CD4-positive, CD25-positive, alpha-beta regulatory T cell (primary cell): ENCODE measurements around the gene SORCS2. TPM values are rescaled to one million over a fixed set of nuclear protein-coding genes. Genes with fewer than 3 reads are reported as not detected.

ENCODE experiments used
- ATAC-seq, 2 donors: fragments of 150-1000 bp; cut with Tn5 transposase; one replicate each; pipeline ENCODE4 v1.10.0; 2021; ENCODE audit warnings: low read depth in 2 of 2, moderate number of reproducible peaks in 2 of 2, moderate library complexity in 1 of 2
- DNase-seq, 3 donors: peaks; one replicate each; pipeline versions ENCODE4 v3.0.0 to v3.0.0-alpha.2; 2012 to 2022; ENCODE audit warnings: mixed read lengths in 1 of 3
- H3K27ac ChIP-seq: one replicate; pipeline ENCODE4 v1.7.0; 2013; ENCODE audit warnings: mild to moderate bottlenecking, low read length; ENCODE audit not compliant: insufficient read depth, poor library complexity, severe bottlenecking
- H3K27me3 ChIP-seq: one replicate; pipeline ENCODE4 v1.7.0; 2013; ENCODE audit warnings: low read length; ENCODE audit not compliant: control insufficient read depth, insufficient read depth
- H3K36me3 ChIP-seq: one replicate; pipeline ENCODE4 v1.7.0; 2013; ENCODE audit warnings: mild to moderate bottlenecking, low read length, moderate library complexity; ENCODE audit not compliant: control insufficient read depth, insufficient read depth
- H3K4me1 ChIP-seq: 2 replicates; pipeline ENCODE4 v1.7.0; 2013; ENCODE audit warnings: mild to moderate bottlenecking, low read length; ENCODE audit not compliant: insufficient read depth, control insufficient read depth, poor library complexity, severe bottlenecking
- H3K4me3 ChIP-seq: one replicate; pipeline ENCODE4 v1.7.0; 2013; ENCODE audit warnings: low read depth, mild to moderate bottlenecking, low read length, moderate library complexity
- H3K9me3 ChIP-seq, 2 experiments: 1 replicate in 1 of 2; 2 replicates in 1 of 2; pipeline ENCODE4 v1.7.0; 2013; ENCODE audit warnings: low read length in 2 of 2, mild to moderate bottlenecking in 1 of 2, moderate library complexity in 1 of 2; ENCODE audit not compliant: control insufficient read depth in 2 of 2
- H3K27ac Mint-ChIP-seq, 3 donors: one replicate each; pipeline ENCODE4 v1.8.0; 2020 to 2022; ENCODE audit warnings: mild to moderate bottlenecking in 3 of 3, mixed read lengths in 3 of 3, moderate library complexity in 2 of 3
- H3K27me3 Mint-ChIP-seq: one replicate; pipeline ENCODE4 v1.8.0; 2022; ENCODE audit warnings: mild to moderate bottlenecking, mixed read lengths
- H3K36me3 Mint-ChIP-seq: one replicate; pipeline ENCODE4 v1.8.0; 2020; ENCODE audit warnings: mixed read lengths
- H3K4me1 Mint-ChIP-seq, 4 donors: one replicate each; pipeline ENCODE4 v1.8.0; 2020 to 2022; ENCODE audit warnings: mixed read lengths in 4 of 4, mild to moderate bottlenecking in 1 of 4
- H3K4me3 Mint-ChIP-seq, 4 donors: one replicate each; pipeline ENCODE4 v1.8.0; 2020 to 2022; ENCODE audit warnings: mild to moderate bottlenecking in 4 of 4, mixed read lengths in 4 of 4, moderate library complexity in 3 of 4
- H3K9me3 Mint-ChIP-seq, 7 donors: one replicate each; pipeline ENCODE4 v1.8.0; 2020 to 2022; ENCODE audit warnings: mixed read lengths in 7 of 7, mild to moderate bottlenecking in 3 of 7, moderate library complexity in 2 of 7
- polyA plus RNA-seq, 4 donors: library from polyadenylated mRNA; unstranded; fragments of 300-500 nt; fragmentation: Illumina TruSeq; gene quantifications; one replicate each; pipeline ENCODE4 v1.2.3, GENCODE V29; 2021
- total RNA-seq: library from RNA; stranded (reverse); gene quantifications from one replicate; pipeline ENCODE4 v1.2.3, GENCODE V29; 2022

SORCS2 gene
- total and polyA plus RNA-seq, 5 donors from 2014 or later, result not detected

DNA sequence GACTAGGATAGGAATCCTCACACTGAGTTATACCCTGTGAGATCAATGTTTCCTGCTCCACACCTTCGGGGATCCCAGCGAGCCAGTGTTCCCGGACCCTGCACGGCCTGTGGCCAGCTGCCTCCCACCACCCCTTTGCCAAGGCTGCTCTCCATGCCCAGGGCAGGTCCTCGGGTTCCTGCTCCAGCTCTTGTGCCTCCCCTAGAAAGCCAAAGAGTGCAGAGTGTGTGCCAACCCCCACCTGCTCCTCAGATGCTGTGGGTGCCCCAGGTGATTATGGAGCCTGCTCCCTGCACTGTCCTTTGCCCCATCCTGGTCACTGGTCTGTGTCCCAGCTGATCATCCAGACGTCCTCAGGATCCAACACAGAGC lies 500.9 kb downstream of the SORCS2 start:
- H3K4me3 Mint-ChIP-seq, result no peak overlapping the region
- no peak overlapping the region for H3K27ac Mint-ChIP-seq
- H3K36me3 Mint-ChIP-seq, result no peaks in the 10 kb centered on the region
- ATAC-seq (no peak), DNase-seq (no peak)
- Histone ChIP-seq H3K27me3 (no peaks in the 10 kb centered on the region), H3K36me3 (no peaks in the 10 kb centered on the region), H3K27ac (no peak overlapping the region), H3K9me3 (no peaks in the 10 kb centered on the region), H3K4me3 (no peak overlapping the region), H3K4me1 (no peaks in the 10 kb centered on the region)
- H3K27me3 Mint-ChIP-seq, result no peaks in the 10 kb centered on the region
- H3K9me3 Mint-ChIP-seq, result peaks cover 0 to 2% (median 0%) of the 10 kb centered on the region in 7 donors
- no peaks in the 10 kb centered on the region for H3K4me1 Mint-ChIP-seq

DNA sequence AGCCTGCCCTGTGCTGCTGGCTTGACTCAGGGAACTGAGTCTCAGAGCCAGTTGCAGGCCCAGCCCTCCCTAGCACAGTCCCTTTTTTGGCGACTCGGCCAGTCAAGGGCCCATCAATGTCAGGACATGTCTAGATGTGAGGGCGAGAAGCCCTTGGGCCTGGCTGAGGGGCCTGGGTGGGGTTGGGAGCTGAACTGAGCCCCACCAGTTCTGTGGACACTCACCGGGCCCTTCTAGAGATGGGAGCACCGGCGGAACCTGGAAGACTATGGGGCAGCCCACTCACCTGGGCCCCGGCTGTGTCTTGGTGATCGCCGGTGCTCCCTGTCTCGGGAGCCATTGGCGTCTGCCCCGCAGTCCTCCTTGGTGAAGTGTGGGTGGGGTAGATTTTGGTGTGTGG lies 501.4 kb downstream of the SORCS2 start:
- H3K9me3 Mint-ChIP-seq, result peaks cover 0 to 2% (median 0%) of the 10 kb centered on the region in 7 donors
- H3K4me1 Mint-ChIP-seq, result no peaks in the 10 kb centered on the region
- Histone ChIP-seq H3K27me3 (no peaks in the 10 kb centered on the region), H3K4me3 (no peak overlapping the region), H3K27ac (no peak overlapping the region), H3K36me3 (no peaks in the 10 kb centered on the region), H3K9me3 (no peaks in the 10 kb centered on the region), H3K4me1 (no peaks in the 10 kb centered on the region)
- no peak overlapping the region for H3K4me3 Mint-ChIP-seq
- H3K36me3 Mint-ChIP-seq, result no peaks in the 10 kb centered on the region
- H3K27ac Mint-ChIP-seq, result no peak overlapping the region
- H3K27me3 Mint-ChIP-seq, result peaks cover 4% of the 10 kb centered on the region
- peak in 1 of 2 donors; percentile 36 for ATAC-seq
- no peak for DNase-seq

DNA sequence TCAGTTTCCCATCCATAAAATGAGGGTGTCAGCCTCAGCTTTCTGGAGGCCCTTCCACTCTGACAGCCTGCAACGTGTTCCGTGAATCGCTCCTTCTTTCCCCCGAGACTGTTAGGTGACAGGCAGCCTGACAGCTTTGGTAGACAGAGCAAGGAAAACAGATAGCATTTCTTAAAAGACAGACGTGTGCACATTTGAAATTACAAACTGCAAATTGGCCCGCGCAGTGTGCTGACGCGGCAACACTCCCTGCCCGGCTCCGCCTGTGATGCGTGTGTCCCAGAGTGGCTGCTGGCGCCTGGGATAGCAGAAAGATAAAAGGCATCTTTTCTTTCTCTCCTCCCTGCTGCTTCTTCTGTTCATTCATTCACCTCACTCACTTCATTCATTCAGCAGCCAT lies 502.0 kb downstream of the SORCS2 start:
- Mint-ChIP-seq H3K4me1 (no peaks in the 10 kb centered on the region), H3K27ac (no peak overlapping the region), H3K36me3 (no peaks in the 10 kb centered on the region), H3K4me3 (no peak overlapping the region), H3K9me3 (peaks cover 0 to 2% (median 0%) of the 10 kb centered on the region in 7 donors), H3K27me3 (peaks cover 4% of the 10 kb centered on the region)
- Histone ChIP-seq H3K9me3 (no peaks in the 10 kb centered on the region), H3K4me1 (no peaks in the 10 kb centered on the region), H3K4me3 (no peak overlapping the region), H3K27me3 (no peaks in the 10 kb centered on the region), H3K36me3 (no peaks in the 10 kb centered on the region), H3K27ac (no peak overlapping the region)
- DNase-seq, result no peak
- ATAC-seq, result no peak

DNA sequence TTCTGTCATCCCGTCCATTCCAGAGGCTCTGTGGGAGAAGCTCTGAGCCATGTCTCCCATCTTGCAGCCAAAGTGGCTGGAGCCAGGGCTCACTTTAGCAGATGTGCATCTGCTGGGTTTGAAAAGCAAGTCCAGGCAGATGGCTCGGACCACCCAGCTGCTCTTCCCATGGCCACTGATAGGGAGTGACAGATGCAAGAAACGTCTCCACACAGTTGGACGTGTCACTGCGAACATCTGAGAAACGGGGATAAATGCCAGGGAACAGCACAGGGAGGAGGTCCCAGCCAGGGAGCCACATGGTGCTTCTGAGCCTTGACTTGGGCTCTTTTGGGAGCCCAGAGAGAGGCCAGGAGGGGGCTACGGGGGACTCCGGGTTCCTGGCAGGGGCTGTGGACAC lies 505.0 kb downstream of the SORCS2 start:
- DNase-seq (no peak), ATAC-seq (no peak)
- Mint-ChIP-seq H3K9me3 (peaks cover 0 to 3% (median 0%) of the 10 kb centered on the region in 7 donors), H3K4me3 (no peak overlapping the region), H3K4me1 (no peaks in the 10 kb centered on the region), H3K36me3 (no peaks in the 10 kb centered on the region), H3K27me3 (peaks cover 4% of the 10 kb centered on the region), H3K27ac (no peak overlapping the region)
- Histone ChIP-seq H3K27ac (no peak overlapping the region), H3K4me3 (no peak overlapping the region), H3K36me3 (no peaks in the 10 kb centered on the region), H3K9me3 (no peaks in the 10 kb centered on the region), H3K27me3 (no peaks in the 10 kb centered on the region), H3K4me1 (no peaks in the 10 kb centered on the region)

DNA sequence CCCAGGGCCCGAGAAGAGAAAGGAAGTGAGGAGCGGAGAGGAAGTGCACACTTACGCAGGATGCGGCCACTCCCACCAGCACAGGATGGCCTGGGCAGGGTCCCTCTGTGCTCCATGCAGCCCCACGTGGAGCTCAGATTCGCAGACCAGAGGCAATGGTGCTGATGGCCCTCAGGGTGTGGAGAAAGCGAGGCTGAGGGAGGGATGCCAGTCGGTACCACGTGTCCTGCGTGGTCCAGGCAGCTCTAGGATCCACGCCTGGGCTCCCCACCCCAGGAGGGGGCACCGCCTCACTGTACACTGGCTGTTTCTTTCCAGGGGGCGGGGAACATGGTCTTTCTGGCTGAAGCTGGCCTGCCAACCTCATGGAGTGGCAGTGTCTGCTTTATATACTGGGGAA lies 505.5 kb downstream of the SORCS2 start:
- no peak overlapping the region for H3K27ac ChIP-seq
- H3K9me3 ChIP-seq, result no peaks in the 10 kb centered on the region
- H3K27me3 ChIP-seq, result no peaks in the 10 kb centered on the region
- no peaks in the 10 kb centered on the region for H3K4me1 ChIP-seq
- H3K27ac Mint-ChIP-seq, result no peak overlapping the region
- H3K4me3 Mint-ChIP-seq, result no peak overlapping the region
- H3K4me3 ChIP-seq, result no peak overlapping the region
- peaks cover 4% of the 10 kb centered on the region for H3K27me3 Mint-ChIP-seq
- ATAC-seq (no peak), DNase-seq (no peak)
- H3K4me1 Mint-ChIP-seq, result no peaks in the 10 kb centered on the region
- H3K9me3 Mint-ChIP-seq, result peaks cover 0 to 3% (median 0%) of the 10 kb centered on the region in 7 donors
- no peaks in the 10 kb centered on the region for H3K36me3 Mint-ChIP-seq
- H3K36me3 ChIP-seq, result no peaks in the 10 kb centered on the region

DNA sequence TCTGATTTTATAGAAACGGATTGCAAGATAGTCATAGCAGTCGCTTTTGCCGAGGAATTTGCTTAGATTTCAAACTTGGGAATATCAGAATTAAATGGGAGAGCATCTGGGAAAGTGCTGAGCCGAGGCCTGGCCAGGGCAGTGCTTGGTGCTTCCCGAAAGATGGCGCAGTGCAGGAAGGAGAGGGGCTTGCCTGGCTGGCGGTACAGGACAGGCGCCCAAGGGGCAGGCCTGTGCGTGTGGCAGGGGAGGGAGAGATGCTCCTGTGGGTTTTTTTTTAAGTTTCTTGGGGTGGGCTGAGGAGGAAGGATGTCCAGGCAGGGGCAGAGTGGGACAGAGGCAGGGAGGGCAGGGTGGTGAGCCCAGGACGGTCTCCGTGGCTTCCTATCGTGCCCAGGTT lies 506.2 kb downstream of the SORCS2 start:
- no peaks in the 10 kb centered on the region for H3K27me3 ChIP-seq
- H3K36me3 Mint-ChIP-seq, result no peaks in the 10 kb centered on the region
- no peak overlapping the region for H3K4me3 ChIP-seq
- peaks cover 0 to 1% (median 0%) of the 10 kb centered on the region in 7 donors for H3K9me3 Mint-ChIP-seq
- no peaks in the 10 kb centered on the region for H3K4me1 ChIP-seq
- no peaks in the 10 kb centered on the region for H3K9me3 ChIP-seq
- H3K27ac ChIP-seq, result no peak overlapping the region
- DNase-seq (no peak), ATAC-seq (no peak)
- H3K4me3 Mint-ChIP-seq, result no peak overlapping the region
- no peaks in the 10 kb centered on the region for H3K36me3 ChIP-seq
- no peaks in the 10 kb centered on the region for H3K4me1 Mint-ChIP-seq
- H3K27me3 Mint-ChIP-seq, result peaks cover 4% of the 10 kb centered on the region
- no peak overlapping the region for H3K27ac Mint-ChIP-seq

DNA sequence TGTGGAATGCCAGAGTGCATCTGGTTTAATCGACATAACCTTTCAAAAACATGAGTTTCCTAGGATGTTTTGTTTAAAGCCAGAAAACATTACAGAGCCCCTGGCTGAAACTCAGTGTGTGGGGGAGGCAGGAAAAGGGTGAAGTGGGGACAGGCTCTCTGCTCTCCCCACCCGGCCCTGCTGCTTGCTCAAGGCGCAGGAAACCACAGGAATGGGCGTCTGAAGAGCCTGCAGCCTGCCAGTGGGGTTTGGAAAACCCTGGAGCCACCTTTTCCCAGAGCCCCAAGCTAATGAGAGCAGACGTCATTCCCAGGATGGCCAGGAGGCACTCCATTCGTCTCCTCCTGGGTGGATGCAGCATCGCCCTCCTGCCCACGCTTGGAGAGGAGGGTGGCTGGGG lies 506.7 kb downstream of the SORCS2 start:
- H3K27ac ChIP-seq, result no peak overlapping the region
- ATAC-seq, result no peak
- peaks cover 4% of the 10 kb centered on the region for H3K27me3 Mint-ChIP-seq
- H3K4me3 Mint-ChIP-seq, result no peak overlapping the region
- no peak for DNase-seq
- no peak overlapping the region for H3K4me3 ChIP-seq
- no peaks in the 10 kb centered on the region for H3K4me1 Mint-ChIP-seq
- no peaks in the 10 kb centered on the region for H3K36me3 Mint-ChIP-seq
- no peak overlapping the region for H3K27ac Mint-ChIP-seq
- H3K27me3 ChIP-seq, result no peaks in the 10 kb centered on the region
- H3K36me3 ChIP-seq, result no peaks in the 10 kb centered on the region
- no peaks in the 10 kb centered on the region for H3K4me1 ChIP-seq
- H3K9me3 ChIP-seq, result no peaks in the 10 kb centered on the region
- H3K9me3 Mint-ChIP-seq, result peaks cover 0 to 3% (median 0%) of the 10 kb centered on the region in 7 donors

DNA sequence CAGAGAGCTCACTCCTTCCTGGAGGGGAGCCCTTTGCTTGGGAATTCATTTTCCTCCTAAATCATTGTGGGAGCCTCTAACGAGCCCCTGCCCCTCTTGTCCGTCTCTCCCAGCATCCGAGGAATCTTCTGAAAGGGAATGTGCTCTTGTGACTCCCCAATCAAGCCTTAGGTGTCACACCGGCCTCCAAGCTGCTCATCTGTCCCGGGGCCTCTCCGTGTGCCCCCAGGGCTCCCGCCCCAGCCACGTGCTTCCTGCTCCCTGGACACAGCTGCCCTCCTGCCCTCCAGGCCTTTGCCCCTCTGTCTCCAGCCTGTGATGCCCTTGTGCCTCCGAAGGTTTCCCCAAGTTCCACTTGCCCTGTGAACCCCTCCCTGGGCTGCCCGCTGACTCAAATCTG lies 507.5 kb downstream of the SORCS2 start:
- Histone ChIP-seq H3K4me3 (no peak overlapping the region), H3K4me1 (no peaks in the 10 kb centered on the region), H3K27me3 (no peaks in the 10 kb centered on the region), H3K9me3 (no peaks in the 10 kb centered on the region), H3K36me3 (no peaks in the 10 kb centered on the region), H3K27ac (no peak overlapping the region)
- Mint-ChIP-seq H3K27me3 (peaks cover 4% of the 10 kb centered on the region), H3K4me3 (no peak overlapping the region), H3K4me1 (no peaks in the 10 kb centered on the region), H3K36me3 (no peaks in the 10 kb centered on the region), H3K27ac (no peak overlapping the region), H3K9me3 (peaks cover 0 to 3% (median 0%) of the 10 kb centered on the region in 7 donors)
- ATAC-seq (no peak), DNase-seq (no peak)
